Esophagus (tissue), 2 donors: Measurements from ENCODE around the gene MRNIP. TPM values are rescaled to one million over a fixed set of nuclear protein-coding genes. Genes with fewer than 3 reads are reported as not detected.

Experiments
- H3K27ac ChIP-seq, 2 donors: one replicate each; pipeline ENCODE4 v1.5.1; 2013; ENCODE audit warnings: low read depth in 2 of 2, mild to moderate bottlenecking in 2 of 2, inconsistent platforms in 1 of 2, low read length in 1 of 2, moderate library complexity in 1 of 2
- H3K27me3 ChIP-seq, 2 donors: one replicate each; pipeline ENCODE4 v1.6.1; 2013; ENCODE audit warnings: low read length in 2 of 2, control low read depth in 1 of 2, mild to moderate bottlenecking in 1 of 2; ENCODE audit not compliant: insufficient read depth in 2 of 2, control insufficient read depth in 1 of 2
- H3K36me3 ChIP-seq, 2 donors: one replicate each; pipeline ENCODE4 v1.6.1; 2013; ENCODE audit warnings: low read length in 1 of 2; ENCODE audit not compliant: control insufficient read depth in 2 of 2, insufficient read depth in 2 of 2
- H3K4me1 ChIP-seq, 2 donors: one replicate each; pipeline ENCODE4 v1.6.1; 2013; ENCODE audit warnings: low read length in 1 of 2; ENCODE audit not compliant: control insufficient read depth in 2 of 2, insufficient read depth in 2 of 2
- H3K4me3 ChIP-seq, 2 donors: one replicate each; pipeline ENCODE4 v1.5.1; 2013; ENCODE audit warnings: low read length in 2 of 2, mild to moderate bottlenecking in 2 of 2, low read depth in 1 of 2, moderate library complexity in 1 of 2
- H3K9me3 ChIP-seq, 2 donors: one replicate each; pipeline ENCODE4 v1.6.1; 2013; ENCODE audit warnings: mild to moderate bottlenecking in 2 of 2, low read depth in 1 of 2, low read length in 1 of 2, moderate library complexity in 1 of 2; ENCODE audit not compliant: control insufficient read depth in 2 of 2, insufficient read depth in 1 of 2
- WGBS, 2 donors: extraction: QIAGEN DNeasy Blood & Tissue Kit; methylation state at CpG; one replicate each; pipeline ENCODE4 v1.1.7; 2013; 5-methylcytosine and 5-hydroxymethylcytosine counted together
- polyA plus RNA-seq, 2 donors: library from polyadenylated mRNA; stranded (reverse); fragments of 200-250 nt; gene quantifications; one replicate each; pipeline ENCODE4 v1.2.3, GENCODE V29; 2013
- donor health status: healthy with polysubstance abuse.
- donor health status: Bipolar disorder and iron deficiency.

The MRNIP gene
- polyA plus RNA-seq, 2 donors, result 12.2 to 31.5 TPM

DNA sequence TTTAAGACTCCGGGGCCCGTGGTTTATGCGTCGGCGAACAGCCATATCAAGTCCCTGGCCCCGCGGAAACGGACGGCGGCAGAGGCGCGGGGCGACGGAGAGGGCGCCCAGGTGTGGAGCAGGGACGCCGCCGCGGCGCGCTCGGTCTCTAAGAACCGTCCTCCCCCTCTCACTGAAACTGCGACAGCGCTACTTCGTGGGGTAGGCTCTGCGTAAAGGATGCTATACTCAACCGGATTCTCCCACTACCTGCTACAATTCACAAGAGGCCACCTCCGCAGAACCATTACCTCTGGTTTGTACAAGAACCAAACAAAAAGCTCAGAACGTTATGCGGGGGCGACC is 404 bp downstream of the MRNIP start:
- Histone ChIP-seq H3K4me3 (peak overlapping the region; percentile 81 to 91), H3K36me3 (peaks cover under 1 to 10% of the 10 kb centered on the region in 2 donors), H3K9me3 (peaks cover 0 to 2% of the 10 kb centered on the region in 2 donors), H3K27ac (peak overlapping the region; percentile 74 to 75), H3K27me3 (no peaks in the 10 kb centered on the region), H3K4me1 (no peaks in the 10 kb centered on the region)
- 0% methylated on average over 32 of the region's 32 CpGs for WGBS, 2 donors

GRCh38 chr5:179854356-179854755 is 4.3 kb downstream of the MRNIP start:
- Histone ChIP-seq H3K4me1 (no peaks in the 10 kb centered on the region), H3K4me3 (no peak overlapping the region), H3K27me3 (no peaks in the 10 kb centered on the region), H3K9me3 (no peaks in the 10 kb centered on the region), H3K27ac (no peak overlapping the region), H3K36me3 (peaks cover 20% of the 10 kb centered on the region in 2 donors)
- 90 to 91% methylated on average over 8 of the region's 8 CpGs for WGBS, 2 donors

DNA sequence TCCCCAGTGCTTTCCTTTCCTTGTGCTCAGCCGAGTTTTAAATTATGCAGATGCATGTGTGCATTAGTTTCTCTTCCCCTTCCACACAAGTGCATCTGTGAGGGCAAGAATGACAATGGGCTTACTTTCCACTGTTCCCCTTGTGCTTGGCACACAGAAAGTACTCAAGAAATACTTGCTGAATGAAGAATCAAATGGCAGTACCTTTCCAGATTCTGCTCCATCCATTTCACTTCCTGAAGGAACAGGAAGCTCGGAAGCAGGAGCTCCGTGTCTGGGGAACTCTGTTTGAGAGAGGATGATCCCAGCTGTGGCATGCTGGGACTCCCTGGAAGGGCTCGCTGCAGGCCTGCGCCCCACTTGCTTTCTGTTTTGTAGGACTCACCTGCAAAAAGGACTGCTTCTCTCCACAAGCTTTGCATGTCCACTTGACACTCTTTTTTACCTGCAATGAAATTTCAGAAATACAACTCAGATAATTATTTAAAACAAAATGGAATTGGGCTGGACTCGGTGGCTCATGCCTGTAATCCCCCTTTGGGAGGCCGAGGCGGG is 5.5 kb downstream of the MRNIP start:
- Histone ChIP-seq H3K4me1 (no peaks in the 10 kb centered on the region), H3K27me3 (no peaks in the 10 kb centered on the region), H3K36me3 (peaks cover 25% of the 10 kb centered on the region in 2 donors), H3K27ac (no peak overlapping the region), H3K9me3 (no peaks in the 10 kb centered on the region), H3K4me3 (no peak overlapping the region)
- 86 to 88% methylated on average over 8 of the region's 8 CpGs for WGBS, 2 donors

- Histone ChIP-seq H3K4me3 (no peak overlapping the region), H3K4me1 (peaks cover 0 to 2% of the 10 kb centered on the region in 2 donors), H3K27me3 (no peaks in the 10 kb centered on the region), H3K36me3 (peaks cover 18 to 23% of the 10 kb centered on the region in 2 donors), H3K27ac (no peak overlapping the region), H3K9me3 (no peaks in the 10 kb centered on the region)
- WGBS, 2 donors, result 71 to 92% methylated on average over 9 of the region's 9 CpGs
Observed at GRCh38 chr5:179841621-179842020, 17.0 kb downstream of the MRNIP start.

DNA sequence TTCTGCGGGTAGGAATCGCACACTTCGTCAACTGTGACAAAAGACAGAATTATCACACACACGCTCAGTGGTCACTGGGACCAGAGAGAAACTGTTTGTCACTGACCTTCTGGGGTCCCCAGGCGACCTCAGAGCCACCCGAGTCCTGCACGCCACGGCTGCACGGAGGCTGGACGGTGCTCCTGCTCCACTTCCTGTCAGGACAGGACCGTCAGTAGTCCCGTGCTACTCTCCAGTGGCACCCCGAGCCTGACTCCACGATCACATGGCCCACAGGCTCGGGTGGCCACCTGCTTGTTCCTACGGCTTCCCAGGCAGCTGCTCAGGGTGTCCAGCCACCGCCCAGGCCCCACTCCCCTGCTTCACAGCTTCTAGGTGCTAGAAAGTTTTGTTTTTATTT is 17.9 kb downstream of the MRNIP start:
- peaks cover 25 to 30% of the 10 kb centered on the region in 2 donors for H3K36me3 ChIP-seq
- H3K27ac ChIP-seq, result no peak overlapping the region
- H3K4me3 ChIP-seq, result no peak overlapping the region
- H3K27me3 ChIP-seq, result no peaks in the 10 kb centered on the region
- H3K9me3 ChIP-seq, result no peaks in the 10 kb centered on the region
- peaks cover 0 to 2% of the 10 kb centered on the region in 2 donors for H3K4me1 ChIP-seq
- 86 to 87% methylated on average over 17 of the region's 17 CpGs for WGBS, 2 donors

GRCh38 chr5:179840321-179840720 is 18.3 kb downstream of the MRNIP start:
- 90 to 91% methylated on average over 11 of the region's 11 CpGs for WGBS, 2 donors
- Histone ChIP-seq H3K4me3 (no peak overlapping the region), H3K4me1 (peaks cover 0 to 2% of the 10 kb centered on the region in 2 donors), H3K27ac (no peak overlapping the region), H3K9me3 (no peaks in the 10 kb centered on the region), H3K27me3 (no peaks in the 10 kb centered on the region), H3K36me3 (peaks cover 25 to 30% of the 10 kb centered on the region in 2 donors)

- Histone ChIP-seq H3K27ac (peak overlapping the region in 1 of 2 donors; percentile 35), H3K36me3 (peaks cover 25 to 30% of the 10 kb centered on the region in 2 donors), H3K4me3 (no peak overlapping the region), H3K4me1 (peaks cover 0 to 2% of the 10 kb centered on the region in 2 donors), H3K9me3 (no peaks in the 10 kb centered on the region), H3K27me3 (no peaks in the 10 kb centered on the region)
- WGBS, 2 donors, result 73 to 77% methylated on average over 16 of the region's 16 CpGs
Observed at GRCh38 chr5:179839328-179840256, 19.0 kb downstream of the MRNIP start.

- Histone ChIP-seq H3K9me3 (no peaks in the 10 kb centered on the region), H3K36me3 (peaks cover 36 to 48% of the 10 kb centered on the region in 2 donors), H3K4me3 (no peak overlapping the region), H3K27me3 (no peaks in the 10 kb centered on the region), H3K4me1 (peaks cover 0 to 6% of the 10 kb centered on the region in 2 donors), H3K27ac (peak overlapping the region; percentile 27 to 30)
- WGBS, 2 donors, result 83 to 85% methylated on average over 15 of the region's 15 CpGs
Observed at GRCh38 chr5:179837076-179838011, 21.3 kb downstream of the MRNIP start.
